ENCODE measurements around the gene RSF1.

Gene RSF1

DNA sequence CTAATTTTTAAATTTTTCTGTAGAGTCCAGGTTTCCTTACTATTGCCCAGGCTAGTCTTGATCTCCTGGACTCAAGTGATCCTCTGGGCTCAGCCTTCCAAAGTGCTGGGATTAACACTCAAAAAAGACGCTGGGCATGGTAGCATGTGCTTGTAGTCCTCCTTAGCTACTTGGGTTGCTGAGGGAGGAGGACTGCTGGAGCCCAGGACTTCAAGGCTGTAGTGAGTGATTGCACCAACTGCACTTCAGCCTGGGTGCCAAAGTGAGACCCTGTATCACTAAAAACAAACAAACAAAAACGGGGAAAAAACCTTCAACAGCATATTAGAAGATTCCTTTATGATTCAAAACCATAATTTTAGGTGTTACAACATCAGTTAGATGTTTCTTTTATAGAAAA lies 44.6 kb downstream of the RSF1 start:
- H3K27me3 ChIP-seq (replicated peaks): no peaks in the 10 kb centered on the region
- TF ChIP-seq, protein P1, sequence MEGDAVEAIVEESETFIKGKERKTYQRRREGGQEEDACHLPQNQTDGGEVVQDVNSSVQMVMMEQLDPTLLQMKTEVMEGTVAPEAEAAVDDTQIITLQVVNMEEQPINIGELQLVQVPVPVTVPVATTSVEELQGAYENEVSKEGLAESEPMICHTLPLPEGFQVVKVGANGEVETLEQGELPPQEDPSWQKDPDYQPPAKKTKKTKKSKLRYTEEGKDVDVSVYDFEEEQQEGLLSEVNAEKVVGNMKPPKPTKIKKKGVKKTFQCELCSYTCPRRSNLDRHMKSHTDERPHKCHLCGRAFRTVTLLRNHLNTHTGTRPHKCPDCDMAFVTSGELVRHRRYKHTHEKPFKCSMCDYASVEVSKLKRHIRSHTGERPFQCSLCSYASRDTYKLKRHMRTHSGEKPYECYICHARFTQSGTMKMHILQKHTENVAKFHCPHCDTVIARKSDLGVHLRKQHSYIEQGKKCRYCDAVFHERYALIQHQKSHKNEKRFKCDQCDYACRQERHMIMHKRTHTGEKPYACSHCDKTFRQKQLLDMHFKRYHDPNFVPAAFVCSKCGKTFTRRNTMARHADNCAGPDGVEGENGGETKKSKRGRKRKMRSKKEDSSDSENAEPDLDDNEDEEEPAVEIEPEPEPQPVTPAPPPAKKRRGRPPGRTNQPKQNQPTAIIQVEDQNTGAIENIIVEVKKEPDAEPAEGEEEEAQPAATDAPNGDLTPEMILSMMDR (IDR thresholded peaks at IDR 0.05; ENCODE audit: low read depth, low read length, missing control alignments): no peak
- in situ Hi-C loops (cut with HindIII; ENCODE audit: low pct_ligation_motif_present, low sequenced_read_pairs): no loop called here
- no peak overlapping the region for H3K4me3 ChIP-seq (ENCODE audit: low read depth, low read length)
- H3K36me3 ChIP-seq (replicated peaks): no peaks in the 10 kb centered on the region
- H3K27ac ChIP-seq: no peak overlapping the region
- DNase-seq: no peak

DNA sequence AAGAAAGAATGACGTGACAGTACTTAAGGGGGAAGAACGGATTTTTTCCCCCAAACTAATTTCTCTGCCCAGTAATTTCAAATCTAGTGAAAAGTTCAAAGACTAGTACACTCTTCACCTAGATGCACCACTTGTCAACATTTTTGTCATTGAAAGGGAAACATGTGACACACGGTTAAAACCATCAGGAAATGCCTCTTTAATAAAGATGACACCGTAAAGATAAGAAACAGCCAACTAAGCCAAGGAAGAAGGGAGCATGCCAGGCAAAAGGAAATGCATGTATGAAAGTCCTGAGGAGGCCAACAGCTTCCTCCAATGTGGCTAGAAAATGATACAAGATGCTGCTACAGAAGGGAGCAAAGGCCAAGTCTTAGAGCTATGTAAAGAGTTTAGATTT lies 49.4 kb downstream of the RSF1 start:
- no peak overlapping the region for H3K4me3 ChIP-seq (ENCODE audit: low read depth, low read length)
- no peaks in the 10 kb centered on the region for H3K27me3 ChIP-seq (replicated peaks)
- TF ChIP-seq, protein P1 (IDR thresholded peaks at IDR 0.05; ENCODE audit: low read depth, low read length, missing control alignments): no peak
- in situ Hi-C loops (cut with HindIII; ENCODE audit: low pct_ligation_motif_present, low sequenced_read_pairs): no loop called here
- H3K27ac ChIP-seq: no peak overlapping the region
- no peaks in the 10 kb centered on the region for H3K36me3 ChIP-seq (replicated peaks)
- no peak for DNase-seq

DNA sequence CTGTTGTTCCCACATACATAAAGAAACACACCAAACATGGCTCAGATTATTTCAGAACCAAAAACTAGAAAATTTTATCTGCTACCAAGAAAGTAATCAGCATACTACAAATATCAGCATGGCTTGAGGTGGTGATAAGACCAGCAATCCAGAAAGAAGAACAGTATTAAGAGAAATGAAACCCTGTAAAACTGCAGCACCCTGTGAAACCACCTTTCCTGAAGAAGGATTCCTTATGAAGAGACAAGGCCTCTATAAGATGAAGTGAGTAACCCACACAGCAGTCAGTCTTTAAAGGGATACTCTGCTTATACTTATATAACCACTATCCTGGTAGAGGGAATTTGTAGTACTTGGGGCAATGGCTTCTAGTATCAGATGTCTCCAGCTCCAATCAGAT lies 49.9 kb downstream of the RSF1 start:
- no peaks in the 10 kb centered on the region for H3K36me3 ChIP-seq (replicated peaks)
- H3K27me3 ChIP-seq (replicated peaks): no peaks in the 10 kb centered on the region
- no peak overlapping the region for H3K4me3 ChIP-seq (ENCODE audit: low read depth, low read length)
- TF ChIP-seq, protein P1 (IDR thresholded peaks at IDR 0.05; ENCODE audit: low read depth, low read length, missing control alignments): no peak
- in situ Hi-C loops (cut with HindIII; ENCODE audit: low pct_ligation_motif_present, low sequenced_read_pairs): no loop called here
- DNase-seq: no peak
- no peak overlapping the region for H3K27ac ChIP-seq

- no peaks in the 10 kb centered on the region for H3K27me3 ChIP-seq (replicated peaks)
- H3K4me3 ChIP-seq (ENCODE audit: low read depth, low read length): no peak overlapping the region
- peaks cover 16% of the 10 kb centered on the region for H3K36me3 ChIP-seq (replicated peaks)
- TF ChIP-seq, protein P1 (IDR thresholded peaks at IDR 0.05; ENCODE audit: low read depth, low read length, missing control alignments): no peak
- in situ Hi-C loops (cut with HindIII; ENCODE audit: low pct_ligation_motif_present, low sequenced_read_pairs): no loop called here
- DNase-seq: no peak
- H3K27ac ChIP-seq: no peak overlapping the region
These were observed 58.1 kb downstream of the RSF1 start for GRCh38 chr11:77762426-77762825.

- in situ Hi-C loops (cut with HindIII; ENCODE audit: low pct_ligation_motif_present, low sequenced_read_pairs): no loop called here
- Histone ChIP-seq H3K27ac (no peak overlapping the region), H3K36me3 (replicated peaks) (peaks cover 16% of the 10 kb centered on the region), H3K27me3 (replicated peaks) (no peaks in the 10 kb centered on the region), H3K4me3 (ENCODE audit: low read depth, low read length) (no peak overlapping the region)
- DNase-seq: no peak
- TF ChIP-seq, protein P1 (IDR thresholded peaks at IDR 0.05; ENCODE audit: low read depth, low read length, missing control alignments): no peak
These were observed 59.0 kb downstream of the RSF1 start for GRCh38 chr11:77761491-77761890.

- in situ Hi-C loops (cut with HindIII; ENCODE audit: low pct_ligation_motif_present, low sequenced_read_pairs): no loop called here
- DNase-seq: no peak
- Histone ChIP-seq H3K4me3 (ENCODE audit: low read depth, low read length) (no peak overlapping the region), H3K27me3 (replicated peaks) (no peaks in the 10 kb centered on the region), H3K36me3 (replicated peaks) (peaks cover 7% of the 10 kb centered on the region), H3K27ac (no peak overlapping the region)
- TF ChIP-seq, protein P1 (IDR thresholded peaks at IDR 0.05; ENCODE audit: low read depth, low read length, missing control alignments): no peak
These were observed 62.2 kb downstream of the RSF1 start for GRCh38 chr11:77758331-77758730.
